ENCODE data around the gene RSBN1L. TPM values are rescaled to one million over a fixed set of nuclear protein-coding genes. Genes with fewer than 3 reads are reported as not detected.
"Not testable (repeated sequence)": the region's sequence is repeated elsewhere in the genome, so short reads cannot be mapped to it uniquely, and the experiment has no call there.

The RSBN1L gene
- total RNA-seq, 1 donor from 2014 or later = 11.3 TPM

- H3K27ac ChIP-seq = no peak overlapping the region
- H3K36me3 ChIP-seq = peaks cover 0 to 37% of the 10 kb centered on the region in 2 donors
- intact Hi-C loops (cut with DNase I) = no loop called here
- no peaks in the 10 kb centered on the region for H3K9me3 ChIP-seq
- no peaks in the 10 kb centered on the region for H3K27me3 ChIP-seq
- H3K4me1 ChIP-seq = no peaks in the 10 kb centered on the region
- TF ChIP-seq, protein P1, sequence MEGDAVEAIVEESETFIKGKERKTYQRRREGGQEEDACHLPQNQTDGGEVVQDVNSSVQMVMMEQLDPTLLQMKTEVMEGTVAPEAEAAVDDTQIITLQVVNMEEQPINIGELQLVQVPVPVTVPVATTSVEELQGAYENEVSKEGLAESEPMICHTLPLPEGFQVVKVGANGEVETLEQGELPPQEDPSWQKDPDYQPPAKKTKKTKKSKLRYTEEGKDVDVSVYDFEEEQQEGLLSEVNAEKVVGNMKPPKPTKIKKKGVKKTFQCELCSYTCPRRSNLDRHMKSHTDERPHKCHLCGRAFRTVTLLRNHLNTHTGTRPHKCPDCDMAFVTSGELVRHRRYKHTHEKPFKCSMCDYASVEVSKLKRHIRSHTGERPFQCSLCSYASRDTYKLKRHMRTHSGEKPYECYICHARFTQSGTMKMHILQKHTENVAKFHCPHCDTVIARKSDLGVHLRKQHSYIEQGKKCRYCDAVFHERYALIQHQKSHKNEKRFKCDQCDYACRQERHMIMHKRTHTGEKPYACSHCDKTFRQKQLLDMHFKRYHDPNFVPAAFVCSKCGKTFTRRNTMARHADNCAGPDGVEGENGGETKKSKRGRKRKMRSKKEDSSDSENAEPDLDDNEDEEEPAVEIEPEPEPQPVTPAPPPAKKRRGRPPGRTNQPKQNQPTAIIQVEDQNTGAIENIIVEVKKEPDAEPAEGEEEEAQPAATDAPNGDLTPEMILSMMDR (IDR thresholded peaks at IDR 0.05) = no peak
- no peak for TF ChIP-seq POLR2AphosphoS5 (IDR thresholded peaks at IDR 0.05; ENCODE audit: insufficient read depth in 1 of 2, low read depth in 1 of 2)
- TF ChIP-seq POLR2A (IDR thresholded peaks at IDR 0.05) = no peak
- DNase-seq (ENCODE audit: extremely low spot score in 2 of 2) = no peak
- no peak overlapping the region for H3K4me3 ChIP-seq
Observed at GRCh38 chr7:77771901-77772300, 75.6 kb downstream of the RSBN1L start.

GRCh38 chr7:77778535-77778934, 82.3 kb downstream of the RSBN1L start:
- TF ChIP-seq POLR2A (IDR thresholded peaks at IDR 0.05) = no peak
- H3K4me3 ChIP-seq = no peak overlapping the region
- no peak overlapping the region for H3K27ac ChIP-seq
- no peaks in the 10 kb centered on the region for H3K27me3 ChIP-seq
- H3K36me3 ChIP-seq = peaks cover 0 to 55% of the 10 kb centered on the region in 2 donors
- DNase-seq (ENCODE audit: extremely low spot score in 2 of 2) = no peak
- intact Hi-C loops (cut with DNase I) = no loop called here
- no peaks in the 10 kb centered on the region for H3K9me3 ChIP-seq
- no peaks in the 10 kb centered on the region for H3K4me1 ChIP-seq

DNA sequence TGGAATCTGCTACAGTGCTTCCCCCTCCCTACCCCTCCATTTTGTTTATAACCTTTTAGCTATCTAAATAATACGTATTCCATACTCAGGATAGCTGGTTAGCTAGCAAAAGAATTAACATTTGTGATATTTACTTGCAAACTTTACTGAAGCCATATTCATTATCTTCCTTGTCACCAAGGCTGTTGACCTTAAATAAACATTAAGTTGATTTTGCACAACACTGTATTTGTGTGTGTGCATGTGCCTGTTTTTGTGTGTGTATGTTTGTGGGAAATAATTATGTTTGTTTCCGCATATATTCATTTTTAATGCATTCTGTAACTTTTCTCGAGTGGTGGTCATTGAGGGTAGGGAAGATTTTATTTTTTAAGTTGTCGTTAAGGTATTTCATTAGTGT, 86.1 kb downstream of the RSBN1L start:
- H3K4me1 ChIP-seq = no peaks in the 10 kb centered on the region

GRCh38 chr7:77783111-77783510, 86.9 kb downstream of the RSBN1L start:
- TF ChIP-seq POLR2AphosphoS5 (IDR thresholded peaks at IDR 0.05; ENCODE audit: insufficient read depth in 1 of 2, low read depth in 1 of 2) (no peak), POLR2A (IDR thresholded peaks at IDR 0.05) (no peak)
- H3K27me3 ChIP-seq = no peaks in the 10 kb centered on the region
- peaks cover 0 to 18% of the 10 kb centered on the region in 2 donors for H3K36me3 ChIP-seq
- H3K4me1 ChIP-seq = no peaks in the 10 kb centered on the region
- intact Hi-C loops (cut with DNase I) = no loop called here
- no peak overlapping the region for H3K4me3 ChIP-seq
- no peaks in the 10 kb centered on the region for H3K9me3 ChIP-seq
- no peak overlapping the region for H3K27ac ChIP-seq
- DNase-seq (ENCODE audit: extremely low spot score in 2 of 2) = no peak

More for the DNA sequence above, 86.1 kb downstream of the RSBN1L start:
- Histone ChIP-seq H3K36me3 (peaks cover 0 to 24% of the 10 kb centered on the region in 2 donors), H3K27ac (no peak overlapping the region), H3K4me3 (no peak overlapping the region), H3K9me3 (no peaks in the 10 kb centered on the region), H3K27me3 (no peaks in the 10 kb centered on the region)
- intact Hi-C loops (cut with DNase I) = no loop called here
- DNase-seq (ENCODE audit: extremely low spot score in 2 of 2) = no peak
- TF ChIP-seq POLR2A (IDR thresholded peaks at IDR 0.05) (no peak), POLR2AphosphoS5 (IDR thresholded peaks at IDR 0.05; ENCODE audit: insufficient read depth in 1 of 2, low read depth in 1 of 2) (no peak)
- TF ChIP-seq, protein P1 (IDR thresholded peaks at IDR 0.05) = no peak

DNA sequence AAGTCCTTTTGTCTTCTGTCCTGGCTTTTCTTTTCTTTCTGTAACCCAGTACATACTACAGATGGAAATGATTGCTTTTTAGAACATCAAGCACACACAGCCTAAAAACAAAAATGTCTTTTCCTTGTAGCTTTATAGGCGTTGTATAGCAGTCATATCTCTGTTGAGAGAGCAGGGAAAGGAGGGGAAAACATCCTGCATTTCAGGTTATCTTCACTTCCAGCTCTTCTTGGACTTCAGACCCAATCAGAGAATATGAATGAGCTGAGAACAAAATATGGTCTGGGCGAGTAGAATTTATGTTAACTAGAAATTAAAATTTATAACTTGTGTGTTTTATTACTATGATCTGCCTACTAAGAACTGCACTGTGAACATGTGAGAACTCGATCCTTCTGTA, 87.3 kb downstream of the RSBN1L start:
- no peaks in the 10 kb centered on the region for H3K9me3 ChIP-seq
- DNase-seq (ENCODE audit: extremely low spot score in 2 of 2) = no peak
- intact Hi-C loops (cut with DNase I) = no loop called here
- no peak overlapping the region for H3K4me3 ChIP-seq
- no peaks in the 10 kb centered on the region for H3K27me3 ChIP-seq
- no peak for TF ChIP-seq POLR2AphosphoS5 (IDR thresholded peaks at IDR 0.05; ENCODE audit: insufficient read depth in 1 of 2, low read depth in 1 of 2)
- TF ChIP-seq POLR2A (IDR thresholded peaks at IDR 0.05) = no peak
- TF ChIP-seq, protein P1 (IDR thresholded peaks at IDR 0.05) = no peak
- H3K36me3 ChIP-seq = peaks cover 0 to 14% of the 10 kb centered on the region in 2 donors
- no peak overlapping the region for H3K27ac ChIP-seq
- H3K4me1 ChIP-seq = no peaks in the 10 kb centered on the region

- H3K27ac ChIP-seq; intact Hi-C loops (cut with DNase I); H3K4me1 ChIP-seq; H3K36me3 ChIP-seq; H3K4me3 ChIP-seq; H3K9me3 ChIP-seq; H3K27me3 ChIP-seq; DNase-seq (ENCODE audit: extremely low spot score in 2 of 2): not testable (repeated sequence)
Observed at GRCh38 chr7:77784426-77784825, 88.2 kb downstream of the RSBN1L start.

- Histone ChIP-seq H3K27ac (no peak overlapping the region), H3K36me3 (no peaks in the 10 kb centered on the region), H3K4me3 (no peak overlapping the region), H3K9me3 (no peaks in the 10 kb centered on the region), H3K4me1 (no peaks in the 10 kb centered on the region), H3K27me3 (no peaks in the 10 kb centered on the region)
- TF ChIP-seq, protein P1 (IDR thresholded peaks at IDR 0.05) = no peak
- no peak for TF ChIP-seq POLR2AphosphoS5 (IDR thresholded peaks at IDR 0.05; ENCODE audit: insufficient read depth in 1 of 2, low read depth in 1 of 2)
- no peak for TF ChIP-seq POLR2A (IDR thresholded peaks at IDR 0.05)
- DNase-seq (ENCODE audit: extremely low spot score in 2 of 2) = no peak
- intact Hi-C loops (cut with DNase I) = no loop called here
Observed at GRCh38 chr7:77786018-77786417, 89.8 kb downstream of the RSBN1L start.

Data from vagina (tissue), 2 donors.